GM18868 (cell line): ENCODE data around the gene MUCL3.
A peak's percentile ranks its signal among the peaks of the same experiment; 100 is the strongest.
"Not testable (repeated sequence)": the region's sequence is repeated elsewhere in the genome, so short reads cannot be mapped to it uniquely, and the experiment has no call there.

Experiments
- ATAC-seq: cut with Tn5 transposase; IDR thresholded peaks from one replicate; pipeline ENCODE4 v1.9.1; 2021; ENCODE audit warnings: mild to moderate bottlenecking, moderate library complexity; ENCODE audit not compliant: unreplicated experiment

Gene MUCL3

GRCh38 chr6:30940361-30940986 lies at the start of gene MUCL3:
Gene MUCL3, plus strand, starts transcription at chr6:30940973. Its CDS starts 27 bp downstream, at chr6:30941000.
- ATAC-seq = no peak

- ATAC-seq = no peak
These were observed 49.4 kb upstream of the MUCL3 start for GRCh38 chr6:30891450-30891723.

- no peak for ATAC-seq
These were observed 48.8 kb upstream of the MUCL3 start for GRCh38 chr6:30891816-30892538.

GRCh38 chr6:30893001-30893591 lies 47.7 kb upstream of the MUCL3 start:
- no peak for ATAC-seq

- no peak for ATAC-seq
These were observed 47.1 kb upstream of the MUCL3 start for GRCh38 chr6:30893666-30894065.

GRCh38 chr6:30894381-30894780 lies 46.4 kb upstream of the MUCL3 start:
- ATAC-seq = no peak

GRCh38 chr6:30894935-30895334 lies 45.8 kb upstream of the MUCL3 start:
- ATAC-seq = no peak

GRCh38 chr6:30895343-30895742 lies 45.4 kb upstream of the MUCL3 start:
- no peak for ATAC-seq

GRCh38 chr6:30896541-30896940 lies 44.2 kb upstream of the MUCL3 start:
- no peak for ATAC-seq

GRCh38 chr6:30897882-30898281 lies 42.9 kb upstream of the MUCL3 start:
- ATAC-seq = no peak

GRCh38 chr6:30898750-30899360 lies 41.9 kb upstream of the MUCL3 start:
- ATAC-seq = no peak

- ATAC-seq = no peak
These were observed 39.8 kb upstream of the MUCL3 start for GRCh38 chr6:30900863-30901417.

- no peak for ATAC-seq
These were observed 39.3 kb upstream of the MUCL3 start for GRCh38 chr6:30901436-30901835.

GRCh38 chr6:30902196-30902595 lies 38.6 kb upstream of the MUCL3 start:
- ATAC-seq = not testable (repeated sequence)

- no peak for ATAC-seq
These were observed 38.1 kb upstream of the MUCL3 start for GRCh38 chr6:30902709-30903108.

- ATAC-seq = no peak
These were observed 37.5 kb upstream of the MUCL3 start for GRCh38 chr6:30903236-30903635.

GRCh38 chr6:30907290-30907757 lies 33.4 kb upstream of the MUCL3 start:
- not testable (repeated sequence) for ATAC-seq

GRCh38 chr6:30907758-30908591 lies 32.8 kb upstream of the MUCL3 start, which contains the start of gene GTF2H4:
Gene GTF2H4, plus strand, starts transcription at chr6:30908207.
- ATAC-seq = peak; percentile 92

- no peak for ATAC-seq
These were observed 32.1 kb upstream of the MUCL3 start for GRCh38 chr6:30908700-30909099.

- not testable (repeated sequence) for ATAC-seq
These were observed 30.3 kb upstream of the MUCL3 start for GRCh38 chr6:30910473-30910872.
